Measurements from ENCODE around the gene NKX2-3. TPM values are rescaled to one million over a fixed set of nuclear protein-coding genes. Genes with fewer than 3 reads are reported as not detected.

NKX2-3 gene
- total RNA-seq, 1 donor from 2014 or later: not detected

DNA sequence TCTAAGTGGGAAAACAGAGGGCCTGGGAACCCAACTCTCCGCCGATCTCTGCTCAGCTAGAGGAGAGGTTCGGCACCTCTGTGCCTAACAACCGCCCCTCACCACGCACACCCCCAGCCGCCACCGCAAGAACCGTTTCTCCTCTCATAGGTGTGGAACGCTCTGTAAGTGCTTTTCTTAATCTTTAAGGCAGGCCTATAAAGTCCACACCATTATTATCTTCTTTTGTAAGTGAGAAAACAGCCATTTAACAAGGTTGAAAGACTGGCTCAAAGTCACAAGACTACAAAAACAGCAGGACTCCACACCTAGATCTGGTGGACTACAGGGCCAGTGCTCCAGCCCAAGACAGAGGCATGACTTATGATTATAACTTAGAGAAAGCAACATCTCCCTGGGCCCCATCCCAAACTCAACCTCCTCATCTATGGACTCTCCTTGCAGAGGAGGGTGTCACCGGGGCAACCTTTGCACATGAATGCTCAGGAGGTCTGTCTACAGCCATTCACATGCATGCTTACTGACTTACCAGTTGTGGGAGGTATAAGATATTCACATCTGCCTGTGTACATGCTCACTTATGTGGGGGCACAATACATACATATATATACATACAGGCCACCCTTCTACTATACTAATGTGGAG is 7.9 kb upstream of the NKX2-3 start:
- H3K4me3 Mint-ChIP-seq: peak overlapping the region; percentile 16
- H3K36me3 Mint-ChIP-seq (ENCODE audit: low read depth): peaks cover 2% of the 10 kb centered on the region
- peaks cover 19% of the 10 kb centered on the region for H3K4me1 Mint-ChIP-seq
- TF ChIP-seq, protein P1, sequence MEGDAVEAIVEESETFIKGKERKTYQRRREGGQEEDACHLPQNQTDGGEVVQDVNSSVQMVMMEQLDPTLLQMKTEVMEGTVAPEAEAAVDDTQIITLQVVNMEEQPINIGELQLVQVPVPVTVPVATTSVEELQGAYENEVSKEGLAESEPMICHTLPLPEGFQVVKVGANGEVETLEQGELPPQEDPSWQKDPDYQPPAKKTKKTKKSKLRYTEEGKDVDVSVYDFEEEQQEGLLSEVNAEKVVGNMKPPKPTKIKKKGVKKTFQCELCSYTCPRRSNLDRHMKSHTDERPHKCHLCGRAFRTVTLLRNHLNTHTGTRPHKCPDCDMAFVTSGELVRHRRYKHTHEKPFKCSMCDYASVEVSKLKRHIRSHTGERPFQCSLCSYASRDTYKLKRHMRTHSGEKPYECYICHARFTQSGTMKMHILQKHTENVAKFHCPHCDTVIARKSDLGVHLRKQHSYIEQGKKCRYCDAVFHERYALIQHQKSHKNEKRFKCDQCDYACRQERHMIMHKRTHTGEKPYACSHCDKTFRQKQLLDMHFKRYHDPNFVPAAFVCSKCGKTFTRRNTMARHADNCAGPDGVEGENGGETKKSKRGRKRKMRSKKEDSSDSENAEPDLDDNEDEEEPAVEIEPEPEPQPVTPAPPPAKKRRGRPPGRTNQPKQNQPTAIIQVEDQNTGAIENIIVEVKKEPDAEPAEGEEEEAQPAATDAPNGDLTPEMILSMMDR (conservative IDR thresholded peaks at IDR 0.05): no peak
- peaks cover 100% of the 10 kb centered on the region for H3K27me3 Mint-ChIP-seq (ENCODE audit: low read depth)
- H3K9me3 Mint-ChIP-seq: no peaks in the 10 kb centered on the region
- DNase-seq (ENCODE audit: low read depth, low spot score): no peak
- no peak overlapping the region for H3K27ac Mint-ChIP-seq (ENCODE audit: unreplicated experiment)

- Mint-ChIP-seq H3K4me3 (no peak overlapping the region), H3K27ac (ENCODE audit: unreplicated experiment) (no peak overlapping the region), H3K27me3 (ENCODE audit: low read depth) (peaks cover 100% of the 10 kb centered on the region), H3K4me1 (peaks cover 26% of the 10 kb centered on the region), H3K9me3 (no peaks in the 10 kb centered on the region), H3K36me3 (ENCODE audit: low read depth) (peaks cover 4% of the 10 kb centered on the region)
- TF ChIP-seq, protein P1 (conservative IDR thresholded peaks at IDR 0.05): no peak
- no peak for DNase-seq (ENCODE audit: low read depth, low spot score)
Observed at GRCh38 chr10:99525897-99526296, 6.8 kb upstream of the NKX2-3 start.

DNA sequence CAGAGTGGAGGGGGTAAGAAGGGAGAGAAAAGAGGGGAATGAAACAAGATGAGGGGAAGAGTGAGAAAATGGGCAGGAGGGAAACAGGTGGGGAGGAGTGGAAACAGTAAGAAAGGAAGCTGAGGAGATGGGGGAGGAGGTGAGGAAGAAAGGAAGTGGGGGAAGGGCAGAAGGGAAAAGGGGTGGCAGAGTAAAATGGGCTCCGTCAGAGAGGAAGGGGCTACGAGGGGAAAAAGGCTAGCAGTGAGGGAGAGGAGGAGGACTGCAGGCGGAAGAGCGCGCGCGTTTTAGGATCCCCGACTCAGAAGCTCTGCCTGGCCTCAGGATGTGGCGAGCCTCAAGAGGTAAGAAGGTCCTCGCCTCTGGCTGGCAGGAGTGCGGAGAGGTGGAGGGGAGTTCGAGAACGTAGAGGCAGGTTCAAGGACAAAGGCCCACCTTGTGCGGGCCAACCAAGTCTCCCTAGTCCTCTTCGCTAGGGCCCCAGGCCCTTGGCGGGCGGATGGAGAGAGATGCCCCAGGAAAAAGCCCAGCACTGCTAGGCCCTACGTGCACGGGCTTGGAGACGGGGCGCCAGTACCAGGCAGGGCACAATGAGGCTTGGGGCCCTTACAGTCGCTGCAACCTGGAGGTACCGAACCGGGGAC is 5.8 kb upstream of the NKX2-3 start:
- no peaks in the 10 kb centered on the region for H3K9me3 Mint-ChIP-seq
- no peak for DNase-seq (ENCODE audit: low read depth, low spot score)

GRCh38 chr10:99527526-99528493 is 4.9 kb upstream of the NKX2-3 start:
- Mint-ChIP-seq H3K27me3 (ENCODE audit: low read depth) (peaks cover 100% of the 10 kb centered on the region), H3K27ac (ENCODE audit: unreplicated experiment) (no peak overlapping the region), H3K4me1 (peaks cover 22% of the 10 kb centered on the region), H3K4me3 (no peak overlapping the region), H3K9me3 (no peaks in the 10 kb centered on the region), H3K36me3 (ENCODE audit: low read depth) (peaks cover 6% of the 10 kb centered on the region)
- DNase-seq (ENCODE audit: low read depth, low spot score): no peak
- TF ChIP-seq, protein P1 (conservative IDR thresholded peaks at IDR 0.05): no peak

More for the DNA sequence above, 5.8 kb upstream of the NKX2-3 start:
- Mint-ChIP-seq H3K27me3 (ENCODE audit: low read depth) (peaks cover 100% of the 10 kb centered on the region), H3K4me3 (no peak overlapping the region), H3K27ac (ENCODE audit: unreplicated experiment) (no peak overlapping the region), H3K4me1 (peaks cover 22% of the 10 kb centered on the region), H3K36me3 (ENCODE audit: low read depth) (peaks cover 4% of the 10 kb centered on the region)
- TF ChIP-seq, protein P1 (conservative IDR thresholded peaks at IDR 0.05): no peak

All from neural crest cell (in vitro differentiated cells).